DMS 273 treated with DMSO at 0.1 percent for 48 hours (cell line): Measurements from ENCODE around the gene QSER1.
"Not testable (repeated sequence)": the region's sequence is repeated elsewhere in the genome, so short reads cannot be mapped to it uniquely, and the experiment has no call there.

ENCODE experiments used
- DNase-seq: peaks from one replicate; lab custom pipeline; 2025; lab: John Stamatoyannopoulos, UW

Gene QSER1

DNA sequence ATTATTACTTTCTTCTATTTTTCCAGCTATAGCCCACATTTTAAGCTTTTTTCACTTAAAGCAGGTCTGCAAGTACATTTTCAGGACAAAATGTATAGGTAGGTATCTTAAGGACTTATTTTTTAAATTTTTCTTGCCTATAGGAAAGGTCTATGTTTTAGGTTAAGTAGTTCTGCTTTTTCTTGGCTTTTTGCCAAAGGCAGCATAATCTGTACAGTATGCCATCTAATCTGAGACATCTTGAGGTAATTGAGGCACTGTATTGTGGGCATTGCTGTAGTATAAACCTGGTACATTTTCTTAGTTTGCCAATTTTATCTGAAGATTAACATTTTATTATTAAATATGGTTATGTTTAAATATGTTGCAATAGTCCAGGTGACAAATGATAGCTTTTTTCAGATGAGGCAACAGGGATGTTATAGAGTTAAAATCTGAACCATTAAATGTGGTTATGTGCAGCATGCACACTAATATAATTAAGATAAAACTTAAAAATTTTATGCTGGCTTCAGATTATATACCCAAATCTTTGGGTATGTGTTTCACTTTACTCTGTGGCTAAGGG lies 42.9 kb downstream of the QSER1 start:
- DNase-seq = no peak

- not testable (repeated sequence) for DNase-seq
Observed at GRCh38 chr11:32936178-32936577, 43.6 kb downstream of the QSER1 start.

DNA sequence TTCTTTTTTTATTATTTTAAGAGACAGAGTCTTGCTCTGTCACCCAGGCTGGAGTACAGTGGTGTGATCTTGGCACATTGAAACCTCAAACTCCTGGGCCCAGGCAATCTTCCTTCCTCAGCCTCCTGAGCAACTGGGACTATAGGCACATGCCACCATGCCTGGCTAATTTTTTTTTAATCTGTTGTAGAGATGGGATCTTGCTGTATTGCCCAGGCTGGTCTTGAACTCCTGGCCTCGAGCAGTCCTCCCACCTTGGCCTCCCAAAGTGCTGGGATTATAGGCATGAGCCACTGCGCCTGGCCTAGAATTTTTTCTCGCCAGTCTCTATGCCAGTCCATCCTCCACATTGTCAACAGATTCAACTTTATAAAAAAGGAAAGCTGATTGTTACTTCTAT lies 44.7 kb downstream of the QSER1 start:
- DNase-seq = not testable (repeated sequence)

GRCh38 chr11:32939046-32939445 lies 46.4 kb downstream of the QSER1 start:
- no peak for DNase-seq

DNA sequence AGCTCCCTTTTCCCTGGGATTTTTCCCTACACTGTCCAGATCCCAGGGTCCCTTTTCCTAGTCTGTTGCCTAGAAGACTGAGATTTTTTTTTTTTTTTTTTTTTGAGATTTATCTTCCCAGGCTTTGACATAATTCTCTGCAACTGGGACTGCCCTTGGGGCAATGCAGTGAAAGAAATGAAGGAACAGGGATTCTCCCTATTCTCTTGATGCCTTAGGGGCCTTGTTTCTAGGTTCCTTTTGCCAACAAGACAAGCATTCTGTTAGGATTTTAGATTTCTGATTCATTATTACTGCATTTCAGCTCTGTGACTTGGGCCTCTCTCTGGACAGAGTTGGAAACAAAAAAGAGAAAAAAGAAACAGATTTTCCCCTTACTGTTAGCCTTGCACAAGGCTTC lies 47.3 kb downstream of the QSER1 start:
- no peak for DNase-seq

DNA sequence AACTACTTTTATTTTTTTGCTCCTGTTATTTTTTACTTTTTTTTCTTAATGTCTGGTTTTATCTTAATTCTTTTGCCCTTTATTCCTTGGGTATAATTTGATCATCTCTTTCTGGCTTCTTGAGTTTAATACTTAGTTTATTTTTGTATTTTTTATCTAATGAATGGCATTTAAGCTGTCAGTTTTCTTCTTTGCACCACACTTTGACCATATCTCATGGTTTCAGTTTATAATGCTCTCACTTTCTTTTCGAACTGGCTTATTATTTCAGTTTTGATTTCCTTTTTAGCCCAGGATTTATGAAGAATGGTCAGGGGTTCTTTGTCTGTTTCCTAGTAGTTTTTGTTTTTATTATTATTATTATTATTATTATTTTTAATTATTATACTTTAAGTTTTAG lies 48.3 kb downstream of the QSER1 start:
- no peak for DNase-seq

DNA sequence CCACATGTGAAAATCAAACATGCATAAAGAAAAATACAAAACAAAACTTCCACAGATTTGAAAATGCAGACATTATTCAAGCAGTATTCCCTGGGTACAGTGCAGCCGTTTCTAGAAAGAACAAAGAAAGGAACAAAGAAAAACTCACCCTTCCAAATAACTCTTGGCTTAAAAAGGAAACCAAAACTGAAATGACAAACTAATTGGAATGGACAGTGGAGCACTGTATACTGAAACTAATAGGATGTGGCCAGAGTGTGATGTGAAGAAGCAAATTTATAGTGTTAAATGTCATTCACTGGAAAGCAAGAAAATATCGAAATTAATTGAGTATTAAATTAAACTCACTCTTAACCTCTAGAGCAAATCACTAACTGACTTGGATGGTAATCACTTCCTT lies 55.4 kb downstream of the QSER1 start:
- DNase-seq = no peak

DNA sequence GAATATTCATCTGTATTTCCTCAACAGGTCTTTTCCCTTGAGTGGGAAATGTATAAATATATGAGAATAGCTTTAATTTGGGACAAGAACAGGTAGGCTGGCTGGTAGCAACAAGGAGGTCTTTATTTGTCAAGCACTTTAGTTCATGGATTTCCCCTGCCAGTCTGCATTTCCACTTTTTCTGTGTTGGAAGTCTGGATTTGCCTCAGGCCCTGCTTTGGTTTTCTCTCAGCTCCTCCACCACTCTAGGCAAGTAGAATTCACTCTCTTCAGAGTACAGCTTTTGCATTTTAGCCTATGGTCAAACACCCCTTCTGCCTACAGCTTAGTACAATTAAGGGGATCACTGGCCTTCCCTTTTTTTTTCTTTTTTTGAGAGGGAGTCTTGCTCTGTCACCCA lies 57.1 kb downstream of the QSER1 start:
- DNase-seq = no peak

- no peak for DNase-seq
Observed at GRCh38 chr11:32952421-32952820, 59.8 kb downstream of the QSER1 start.

- DNase-seq = no peak
Observed at GRCh38 chr11:32953700-32954099, 61.1 kb downstream of the QSER1 start.

- DNase-seq = no peak
Observed at GRCh38 chr11:32960553-32961164, 68.0 kb downstream of the QSER1 start.

- DNase-seq = no peak
Observed at GRCh38 chr11:32962016-32962415, 69.4 kb downstream of the QSER1 start.

DNA sequence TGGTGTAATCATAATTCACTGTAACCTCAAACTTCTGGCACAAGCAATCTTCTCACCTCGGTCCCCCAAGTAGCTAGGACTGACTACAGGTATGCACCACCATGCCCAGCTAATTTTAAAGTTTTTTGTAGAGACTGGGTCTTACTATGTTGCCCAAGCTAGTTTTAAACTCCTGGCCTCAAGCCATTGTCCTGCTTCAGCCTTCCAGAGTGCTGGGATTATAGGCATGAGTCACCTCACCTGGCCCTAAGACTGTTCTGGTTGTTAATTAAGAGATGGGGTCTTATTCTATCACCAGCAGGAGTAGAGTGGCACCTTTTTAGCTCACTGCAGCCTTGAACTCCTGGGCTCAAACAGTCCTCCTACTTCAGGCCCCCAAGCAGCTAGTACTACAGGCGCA lies 71.1 kb downstream of the QSER1 start:
- no peak for DNase-seq

DNA sequence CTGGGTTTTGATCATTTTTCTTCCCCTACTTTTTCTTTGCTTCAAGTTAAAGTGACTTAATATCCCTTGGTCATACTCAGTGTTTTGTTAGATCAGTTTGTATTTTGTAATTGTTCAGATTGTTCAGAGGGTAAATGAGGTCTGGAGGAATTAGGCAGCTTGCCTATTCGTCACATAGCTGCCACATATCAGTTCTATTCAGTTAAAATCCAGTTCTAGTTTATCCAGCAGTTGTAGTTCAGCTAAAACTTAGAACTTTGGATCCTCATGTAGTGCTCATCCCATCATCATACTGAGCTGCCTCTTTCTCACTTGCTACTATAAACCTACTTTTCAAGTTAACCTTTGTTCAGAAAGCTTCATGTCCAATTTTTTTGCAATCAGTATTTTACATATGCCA lies 75.9 kb downstream of the QSER1 start:
- DNase-seq = no peak

GRCh38 chr11:32972233-32972632 lies 79.6 kb downstream of the QSER1 start:
- DNase-seq = not testable (repeated sequence)

DNA sequence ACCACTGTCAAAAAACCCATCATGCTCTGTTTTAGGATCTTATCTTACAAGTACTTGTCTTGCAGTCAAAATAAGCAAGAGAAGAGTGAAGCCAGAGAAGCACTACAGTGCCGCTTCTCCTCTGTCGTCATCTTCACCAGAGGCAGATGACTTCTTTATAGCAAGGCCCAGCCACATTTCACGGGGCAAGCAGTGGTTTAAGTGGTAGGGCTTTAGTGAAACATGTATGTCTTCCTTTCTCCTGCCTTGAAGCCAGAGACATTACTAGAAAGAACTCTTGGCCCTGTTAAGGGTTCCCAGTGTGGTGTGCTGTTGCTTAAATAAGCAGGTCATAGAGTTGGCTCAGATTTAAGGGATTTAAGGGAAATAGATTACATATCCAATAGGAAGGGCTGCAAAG lies 80.2 kb downstream of the QSER1 start:
- DNase-seq = no peak

GRCh38 chr11:32982626-32983025 lies 90.0 kb downstream of the QSER1 start:
- no peak for DNase-seq

- no peak for DNase-seq
Observed at GRCh38 chr11:32983506-32983905, 90.9 kb downstream of the QSER1 start.

DNA sequence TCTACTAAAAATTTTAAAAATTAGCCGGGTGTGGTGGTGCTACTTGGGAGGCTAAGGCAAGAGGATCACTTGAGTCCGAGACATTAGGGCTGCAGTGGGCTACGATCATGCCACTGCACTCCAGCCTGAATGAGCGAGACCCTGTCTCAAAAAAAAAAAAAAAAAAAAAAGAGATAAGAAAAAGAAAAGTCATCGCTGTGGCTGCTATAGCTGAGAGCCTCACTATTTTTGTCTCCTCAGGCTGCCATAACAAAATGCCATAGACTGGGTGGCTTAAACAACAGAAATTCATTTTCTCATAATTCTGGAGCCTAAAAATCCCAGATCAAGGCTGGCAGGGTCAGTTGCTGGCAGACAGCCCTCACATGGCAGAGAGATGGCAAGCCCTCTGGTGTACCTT lies 93.0 kb downstream of the QSER1 start:
- DNase-seq = no peak

DNA sequence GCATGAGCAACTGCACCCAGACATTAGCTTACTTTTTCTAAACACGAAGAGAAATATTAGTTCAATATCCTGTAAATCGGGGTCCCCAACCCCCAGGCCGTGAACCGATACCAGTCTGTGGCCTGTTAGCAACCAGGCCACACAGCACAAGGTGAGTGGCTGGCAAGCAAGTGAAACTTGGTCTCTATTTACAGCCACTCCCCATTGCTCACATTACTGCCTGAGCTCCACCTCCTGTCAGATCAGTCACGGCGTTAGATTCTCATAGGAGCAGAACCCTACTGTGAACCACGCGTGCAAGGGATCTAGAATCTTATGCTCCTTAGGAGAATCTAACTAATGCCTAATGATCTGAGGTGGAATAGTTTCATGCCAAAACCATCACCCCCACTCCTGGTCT lies 95.2 kb downstream of the QSER1 start:
- DNase-seq = no peak

GRCh38 chr11:32990481-32990880 lies 97.9 kb downstream of the QSER1 start:
- DNase-seq = no peak

GRCh38 chr11:32991427-32991826 lies 98.8 kb downstream of the QSER1 start:
- no peak for DNase-seq

DNA sequence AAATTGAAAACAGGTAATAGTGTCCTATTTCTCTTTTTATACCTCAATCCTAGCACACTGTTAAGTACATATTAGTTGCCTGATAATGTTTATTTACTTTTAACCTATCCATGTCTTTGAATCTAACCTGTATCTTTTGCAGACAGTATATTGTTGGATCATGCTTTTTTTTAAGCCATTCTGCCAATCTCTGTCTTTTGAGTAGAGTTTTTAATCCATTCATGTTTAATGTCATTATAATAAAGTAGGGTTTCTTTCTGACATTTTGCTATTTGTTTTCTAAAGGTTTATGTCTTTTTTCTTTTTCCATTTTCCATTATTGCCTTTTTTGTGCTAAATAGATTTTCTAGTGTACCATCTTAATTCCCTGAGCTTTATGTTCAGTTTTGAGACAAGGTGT lies 99.3 kb downstream of the QSER1 start:
- DNase-seq = no peak

DNA sequence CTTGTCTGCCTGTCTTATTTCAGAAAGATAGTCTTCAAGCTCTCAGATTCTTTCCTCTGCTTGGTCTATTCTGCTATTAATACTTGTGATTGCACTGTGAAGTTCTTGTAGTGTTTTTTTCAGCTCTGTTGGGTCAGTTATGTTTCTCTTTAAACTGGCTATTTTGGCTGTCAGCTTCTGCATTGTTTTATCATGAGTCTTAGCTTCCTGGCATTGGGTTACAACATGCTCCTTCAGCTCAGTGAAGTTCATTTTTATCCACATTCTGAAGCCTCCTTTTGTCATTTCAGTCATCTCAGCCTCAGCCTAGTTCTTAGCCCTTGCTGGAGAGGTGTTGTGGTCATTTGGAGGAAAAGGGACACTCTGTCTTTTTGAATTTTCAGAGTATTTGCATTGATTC lies 107.6 kb downstream of the QSER1 start:
- no peak for DNase-seq
